SK-N-SH (cell line): ENCODE data around the gene DYRK4.

Experiments used
- EZH2phosphoT487 ChIP-seq: fragments of 200-600 bp; sonication (generic); IDR thresholded peaks from 2 replicates; pipeline ENCODE4 v1.6.1; 2017; ENCODE audit warnings: low read depth, mixed run types, mild to moderate bottlenecking, antibody characterized with exemption, moderate library complexity, borderline replicate concordance
- FOXJ3 ChIP-seq: sonication (generic); formaldehyde crosslinking; IDR thresholded peaks from 2 replicates; pipeline ENCODE4 v1.5.1; 2020; ENCODE audit warnings: mild to moderate bottlenecking, missing genetic modification reagents
- GABPA ChIP-seq: IDR thresholded peaks from 2 replicates; pipeline ENCODE4 v1.4.0; 2012; ENCODE audit warnings: low read depth, mild to moderate bottlenecking
- POLR2AphosphoS5 ChIP-seq: IDR thresholded peaks from 2 replicates; pipeline ENCODE4 v1.6.1; 2012; ENCODE audit warnings: low read depth, low read length
- RAD21 ChIP-seq: IDR thresholded peaks from 2 replicates; pipeline ENCODE4 v1.6.1; 2012; ENCODE audit warnings: mild to moderate bottlenecking, low read length
- SIN3A ChIP-seq: IDR thresholded peaks from 2 replicates; pipeline ENCODE4 v1.6.1; 2012; ENCODE audit warnings: low read depth, mild to moderate bottlenecking, low read length, moderate library complexity, borderline replicate concordance
- TAF1 ChIP-seq: IDR thresholded peaks from 2 replicates; pipeline ENCODE4 v1.6.1; 2012; ENCODE audit warnings: low read depth, mild to moderate bottlenecking, low read length, moderate library complexity, borderline replicate concordance
- TCF12 ChIP-seq: IDR thresholded peaks from 2 replicates; pipeline ENCODE4 v1.4.0; 2012
- TF ChIP-seq, protein P1 (sequence below): fragments of 200-600 bp; sonication (generic); IDR thresholded peaks from 2 replicates; pipeline ENCODE4 v1.6.1; 2017; ENCODE audit warnings: antibody characterized with exemption, mild to moderate bottlenecking, moderate library complexity
- TF ChIP-seq, protein P2 (sequence below): IDR thresholded peaks from 2 replicates; pipeline ENCODE4 v1.4.0; 2012; ENCODE audit warnings: low read depth, borderline replicate concordance
- TF ChIP-seq, protein P3 (sequence below): IDR thresholded peaks from 2 replicates; pipeline ENCODE4 v1.6.1; 2012; ENCODE audit warnings: mild to moderate bottlenecking, low read depth, low read length, moderate library complexity
- TF ChIP-seq, protein P4 (sequence below): IDR thresholded peaks from 2 replicates; pipeline ENCODE4 v1.4.0; 2012; ENCODE audit warnings: low read depth
- TF ChIP-seq, protein P5 (sequence below): IDR thresholded peaks from 2 replicates; pipeline ENCODE4 v1.4.0; 2012; ENCODE audit warnings: low read depth, borderline replicate concordance

DNA sequence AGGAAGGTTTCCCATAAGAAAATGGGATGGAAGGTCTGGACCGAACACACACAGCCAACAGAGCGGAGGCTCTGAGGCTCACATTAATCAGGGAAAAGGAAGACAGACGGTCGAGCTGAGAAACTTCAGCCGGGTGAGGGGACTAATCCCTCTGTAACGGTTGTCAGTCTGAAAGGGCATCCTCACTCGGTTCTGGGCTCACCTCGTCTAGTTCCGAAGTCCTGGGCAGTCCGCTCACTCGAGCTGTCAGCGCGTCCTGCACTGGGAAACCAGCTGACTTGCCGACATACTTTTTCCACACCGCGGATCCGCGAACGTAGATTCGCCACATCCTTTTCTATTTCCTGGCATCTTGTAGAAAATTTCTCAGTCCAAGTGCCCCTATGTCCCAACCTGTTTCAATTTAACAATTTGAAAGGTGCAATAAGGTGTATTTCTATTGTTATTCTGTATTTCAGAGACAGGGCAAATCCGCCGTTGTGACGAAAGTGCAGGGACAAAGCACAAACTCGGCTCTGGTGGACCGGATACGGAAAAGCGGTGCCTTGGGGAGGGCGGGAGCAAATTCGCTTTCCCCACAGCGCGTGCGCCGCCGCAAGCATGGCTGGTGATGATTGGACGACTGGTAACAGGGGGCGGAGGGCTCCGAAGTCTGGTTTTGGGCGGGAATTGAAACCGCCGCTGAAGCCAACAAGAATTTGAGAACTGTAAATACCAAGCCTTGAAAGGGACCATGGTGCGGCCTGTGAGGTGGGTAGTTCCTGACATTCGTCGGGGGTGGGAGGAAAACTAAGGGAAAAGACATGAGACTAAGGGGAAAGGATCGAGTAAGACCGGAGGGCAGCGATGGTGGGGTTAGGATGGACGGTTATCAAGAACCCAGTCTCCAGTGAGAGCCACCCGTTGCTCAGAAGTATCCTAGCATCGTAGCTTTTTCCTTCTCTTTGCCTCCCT is 23.5 kb upstream of the DYRK4 start, which contains the start of gene RAD51AP1:
- TF ChIP-seq, protein P1, sequence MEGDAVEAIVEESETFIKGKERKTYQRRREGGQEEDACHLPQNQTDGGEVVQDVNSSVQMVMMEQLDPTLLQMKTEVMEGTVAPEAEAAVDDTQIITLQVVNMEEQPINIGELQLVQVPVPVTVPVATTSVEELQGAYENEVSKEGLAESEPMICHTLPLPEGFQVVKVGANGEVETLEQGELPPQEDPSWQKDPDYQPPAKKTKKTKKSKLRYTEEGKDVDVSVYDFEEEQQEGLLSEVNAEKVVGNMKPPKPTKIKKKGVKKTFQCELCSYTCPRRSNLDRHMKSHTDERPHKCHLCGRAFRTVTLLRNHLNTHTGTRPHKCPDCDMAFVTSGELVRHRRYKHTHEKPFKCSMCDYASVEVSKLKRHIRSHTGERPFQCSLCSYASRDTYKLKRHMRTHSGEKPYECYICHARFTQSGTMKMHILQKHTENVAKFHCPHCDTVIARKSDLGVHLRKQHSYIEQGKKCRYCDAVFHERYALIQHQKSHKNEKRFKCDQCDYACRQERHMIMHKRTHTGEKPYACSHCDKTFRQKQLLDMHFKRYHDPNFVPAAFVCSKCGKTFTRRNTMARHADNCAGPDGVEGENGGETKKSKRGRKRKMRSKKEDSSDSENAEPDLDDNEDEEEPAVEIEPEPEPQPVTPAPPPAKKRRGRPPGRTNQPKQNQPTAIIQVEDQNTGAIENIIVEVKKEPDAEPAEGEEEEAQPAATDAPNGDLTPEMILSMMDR, result no peak
- no peak for TF ChIP-seq RAD21
- no peak for TF ChIP-seq FOXJ3 (CRISPR knock-in tag)
- TF ChIP-seq, protein P2, sequence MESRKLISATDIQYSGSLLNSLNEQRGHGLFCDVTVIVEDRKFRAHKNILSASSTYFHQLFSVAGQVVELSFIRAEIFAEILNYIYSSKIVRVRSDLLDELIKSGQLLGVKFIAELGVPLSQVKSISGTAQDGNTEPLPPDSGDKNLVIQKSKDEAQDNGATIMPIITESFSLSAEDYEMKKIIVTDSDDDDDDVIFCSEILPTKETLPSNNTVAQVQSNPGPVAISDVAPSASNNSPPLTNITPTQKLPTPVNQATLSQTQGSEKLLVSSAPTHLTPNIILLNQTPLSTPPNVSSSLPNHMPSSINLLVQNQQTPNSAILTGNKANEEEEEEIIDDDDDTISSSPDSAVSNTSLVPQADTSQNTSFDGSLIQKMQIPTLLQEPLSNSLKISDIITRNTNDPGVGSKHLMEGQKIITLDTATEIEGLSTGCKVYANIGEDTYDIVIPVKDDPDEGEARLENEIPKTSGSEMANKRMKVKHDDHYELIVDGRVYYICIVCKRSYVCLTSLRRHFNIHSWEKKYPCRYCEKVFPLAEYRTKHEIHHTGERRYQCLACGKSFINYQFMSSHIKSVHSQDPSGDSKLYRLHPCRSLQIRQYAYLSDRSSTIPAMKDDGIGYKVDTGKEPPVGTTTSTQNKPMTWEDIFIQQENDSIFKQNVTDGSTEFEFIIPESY, result no peak
- TF ChIP-seq, protein P3, sequence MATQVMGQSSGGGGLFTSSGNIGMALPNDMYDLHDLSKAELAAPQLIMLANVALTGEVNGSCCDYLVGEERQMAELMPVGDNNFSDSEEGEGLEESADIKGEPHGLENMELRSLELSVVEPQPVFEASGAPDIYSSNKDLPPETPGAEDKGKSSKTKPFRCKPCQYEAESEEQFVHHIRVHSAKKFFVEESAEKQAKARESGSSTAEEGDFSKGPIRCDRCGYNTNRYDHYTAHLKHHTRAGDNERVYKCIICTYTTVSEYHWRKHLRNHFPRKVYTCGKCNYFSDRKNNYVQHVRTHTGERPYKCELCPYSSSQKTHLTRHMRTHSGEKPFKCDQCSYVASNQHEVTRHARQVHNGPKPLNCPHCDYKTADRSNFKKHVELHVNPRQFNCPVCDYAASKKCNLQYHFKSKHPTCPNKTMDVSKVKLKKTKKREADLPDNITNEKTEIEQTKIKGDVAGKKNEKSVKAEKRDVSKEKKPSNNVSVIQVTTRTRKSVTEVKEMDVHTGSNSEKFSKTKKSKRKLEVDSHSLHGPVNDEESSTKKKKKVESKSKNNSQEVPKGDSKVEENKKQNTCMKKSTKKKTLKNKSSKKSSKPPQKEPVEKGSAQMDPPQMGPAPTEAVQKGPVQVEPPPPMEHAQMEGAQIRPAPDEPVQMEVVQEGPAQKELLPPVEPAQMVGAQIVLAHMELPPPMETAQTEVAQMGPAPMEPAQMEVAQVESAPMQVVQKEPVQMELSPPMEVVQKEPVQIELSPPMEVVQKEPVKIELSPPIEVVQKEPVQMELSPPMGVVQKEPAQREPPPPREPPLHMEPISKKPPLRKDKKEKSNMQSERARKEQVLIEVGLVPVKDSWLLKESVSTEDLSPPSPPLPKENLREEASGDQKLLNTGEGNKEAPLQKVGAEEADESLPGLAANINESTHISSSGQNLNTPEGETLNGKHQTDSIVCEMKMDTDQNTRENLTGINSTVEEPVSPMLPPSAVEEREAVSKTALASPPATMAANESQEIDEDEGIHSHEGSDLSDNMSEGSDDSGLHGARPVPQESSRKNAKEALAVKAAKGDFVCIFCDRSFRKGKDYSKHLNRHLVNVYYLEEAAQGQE, result no peak
- TF ChIP-seq GABPA, result peak; percentile 97
- 0 out of 2 replicates have a peak, but pooled peaks have one; percentile 24 for TF ChIP-seq POLR2AphosphoS5
- TF ChIP-seq, protein P4, sequence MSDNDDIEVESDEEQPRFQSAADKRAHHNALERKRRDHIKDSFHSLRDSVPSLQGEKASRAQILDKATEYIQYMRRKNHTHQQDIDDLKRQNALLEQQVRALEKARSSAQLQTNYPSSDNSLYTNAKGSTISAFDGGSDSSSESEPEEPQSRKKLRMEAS, result peak; percentile 80
- 0 out of 2 replicates have a peak, but pooled peaks have one; percentile 29 for TF ChIP-seq TCF12
- TF ChIP-seq EZH2phosphoT487, result no peak
- peak; percentile 61 for TF ChIP-seq TAF1
- TF ChIP-seq, protein P5, sequence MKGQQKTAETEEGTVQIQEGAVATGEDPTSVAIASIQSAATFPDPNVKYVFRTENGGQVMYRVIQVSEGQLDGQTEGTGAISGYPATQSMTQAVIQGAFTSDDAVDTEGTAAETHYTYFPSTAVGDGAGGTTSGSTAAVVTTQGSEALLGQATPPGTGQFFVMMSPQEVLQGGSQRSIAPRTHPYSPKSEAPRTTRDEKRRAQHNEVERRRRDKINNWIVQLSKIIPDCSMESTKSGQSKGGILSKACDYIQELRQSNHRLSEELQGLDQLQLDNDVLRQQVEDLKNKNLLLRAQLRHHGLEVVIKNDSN, result peak; percentile 88
- peak; percentile 98 for TF ChIP-seq SIN3A
